Neural crest cell (in vitro differentiated cells): ENCODE data around the gene STRN3. TPM values are rescaled to one million over a fixed set of nuclear protein-coding genes. Genes with fewer than 3 reads are reported as not detected.
"Not testable (repeated sequence)": the region's sequence is repeated elsewhere in the genome, so short reads cannot be mapped to it uniquely, and the experiment has no call there.

Experiments used
- DNase-seq: peaks from one replicate; pipeline ENCODE4 v3.0.0; 2021; ENCODE audit warnings: low read depth, mixed read lengths, low spot score
- H3K27ac Mint-ChIP-seq: one replicate; pipeline ENCODE4 v1.8.0; 2021; ENCODE audit warnings: mild to moderate bottlenecking, mixed read lengths; ENCODE audit not compliant: unreplicated experiment
- H3K27me3 Mint-ChIP-seq: 2 replicates; pipeline ENCODE4 v1.8.0; 2021; ENCODE audit warnings: low read depth, mild to moderate bottlenecking, mixed read lengths
- H3K36me3 Mint-ChIP-seq: 2 replicates; pipeline ENCODE4 v1.8.0; 2021; ENCODE audit warnings: low read depth, mild to moderate bottlenecking, mixed read lengths
- H3K4me1 Mint-ChIP-seq: 2 replicates; pipeline ENCODE4 v1.8.0; 2021; ENCODE audit warnings: mixed read lengths
- H3K4me3 Mint-ChIP-seq: one replicate; pipeline ENCODE4 v1.8.0; 2021; ENCODE audit warnings: mild to moderate bottlenecking, mixed read lengths
- H3K9me3 Mint-ChIP-seq: 2 replicates; pipeline ENCODE4 v1.8.0; 2021; ENCODE audit warnings: mixed read lengths
- total RNA-seq: library from RNA; stranded (reverse); gene quantifications from 2 replicates; pipeline ENCODE4 v1.2.1, GENCODE V29; 2021
- TF ChIP-seq, protein P1 (sequence below): fragments of 200-600 bp; sonication (generic); conservative IDR thresholded peaks from 2 replicates; pipeline ENCODE4 v1.5.0; 2021; ENCODE audit warnings: antibody characterized with exemption, mild to moderate bottlenecking

STRN3 gene
- total RNA-seq, 1 donor from 2014 or later, result 37.8 TPM

DNA sequence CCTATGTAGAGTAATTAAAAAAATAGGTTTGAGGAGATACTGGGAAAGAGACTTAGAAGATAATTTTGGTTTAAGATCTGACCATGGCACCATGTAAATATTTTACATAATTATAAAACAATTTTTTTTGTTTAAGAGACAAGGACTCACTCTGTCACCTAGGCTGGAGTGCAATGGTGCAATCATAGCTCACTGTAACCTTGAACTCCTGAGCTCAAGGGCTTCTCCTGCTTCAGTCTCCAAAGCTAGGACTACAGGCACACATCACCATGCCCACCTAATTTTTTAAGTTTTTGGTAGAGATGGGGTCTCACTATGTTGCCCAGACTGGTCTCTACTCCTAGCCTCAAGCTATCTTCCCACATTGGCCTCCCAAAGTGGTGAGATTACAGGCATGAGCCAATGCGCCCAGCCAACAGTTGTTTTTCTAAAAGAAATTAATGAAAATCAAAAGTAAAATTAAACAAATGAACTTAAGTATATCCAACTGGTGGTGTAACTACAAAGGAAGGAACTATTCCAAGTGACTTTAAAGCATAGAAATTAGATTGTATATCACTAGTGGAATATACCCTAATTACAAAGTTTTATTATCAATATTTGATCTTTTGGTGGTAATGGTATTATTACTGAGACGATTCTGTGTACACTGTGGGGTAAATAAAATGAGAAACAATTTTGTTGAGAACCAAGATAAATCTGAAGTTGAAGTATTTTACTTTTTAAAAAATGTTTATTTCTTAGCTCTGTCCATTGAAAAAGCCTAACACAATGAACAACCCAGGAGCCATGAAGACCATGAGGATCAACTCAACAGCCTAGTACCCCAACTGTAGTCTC is 122.7 kb downstream of the STRN3 start:
- no peak overlapping the region for H3K4me3 Mint-ChIP-seq
- TF ChIP-seq, protein P1, sequence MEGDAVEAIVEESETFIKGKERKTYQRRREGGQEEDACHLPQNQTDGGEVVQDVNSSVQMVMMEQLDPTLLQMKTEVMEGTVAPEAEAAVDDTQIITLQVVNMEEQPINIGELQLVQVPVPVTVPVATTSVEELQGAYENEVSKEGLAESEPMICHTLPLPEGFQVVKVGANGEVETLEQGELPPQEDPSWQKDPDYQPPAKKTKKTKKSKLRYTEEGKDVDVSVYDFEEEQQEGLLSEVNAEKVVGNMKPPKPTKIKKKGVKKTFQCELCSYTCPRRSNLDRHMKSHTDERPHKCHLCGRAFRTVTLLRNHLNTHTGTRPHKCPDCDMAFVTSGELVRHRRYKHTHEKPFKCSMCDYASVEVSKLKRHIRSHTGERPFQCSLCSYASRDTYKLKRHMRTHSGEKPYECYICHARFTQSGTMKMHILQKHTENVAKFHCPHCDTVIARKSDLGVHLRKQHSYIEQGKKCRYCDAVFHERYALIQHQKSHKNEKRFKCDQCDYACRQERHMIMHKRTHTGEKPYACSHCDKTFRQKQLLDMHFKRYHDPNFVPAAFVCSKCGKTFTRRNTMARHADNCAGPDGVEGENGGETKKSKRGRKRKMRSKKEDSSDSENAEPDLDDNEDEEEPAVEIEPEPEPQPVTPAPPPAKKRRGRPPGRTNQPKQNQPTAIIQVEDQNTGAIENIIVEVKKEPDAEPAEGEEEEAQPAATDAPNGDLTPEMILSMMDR, result no peak
- no peaks in the 10 kb centered on the region for H3K9me3 Mint-ChIP-seq
- H3K27ac Mint-ChIP-seq, result no peak overlapping the region
- DNase-seq, result no peak
- peaks cover 18% of the 10 kb centered on the region for H3K36me3 Mint-ChIP-seq
- no peaks in the 10 kb centered on the region for H3K4me1 Mint-ChIP-seq
- H3K27me3 Mint-ChIP-seq, result no peaks in the 10 kb centered on the region

DNA sequence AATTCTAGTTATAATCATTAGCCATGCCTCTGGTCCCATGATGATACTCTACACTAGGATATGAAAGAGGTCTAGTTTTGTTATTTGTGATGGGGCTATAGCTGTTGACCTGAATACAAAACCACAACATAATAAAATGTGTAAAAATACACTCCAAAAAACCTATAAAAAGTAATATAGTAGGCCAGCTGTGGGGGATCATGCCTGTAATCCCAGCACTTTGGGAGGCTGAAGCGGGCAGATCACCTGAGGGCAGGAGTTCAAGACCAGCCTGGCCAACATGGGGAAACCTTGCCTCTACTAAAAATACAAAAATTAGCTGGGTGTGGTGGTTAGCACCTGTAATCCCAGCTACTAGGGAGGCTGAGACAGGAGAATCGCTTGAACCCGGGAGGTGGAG is 129.1 kb downstream of the STRN3 start:
- H3K4me1 Mint-ChIP-seq, DNase-seq, H3K27me3 Mint-ChIP-seq, H3K9me3 Mint-ChIP-seq, H3K27ac Mint-ChIP-seq, H3K4me3 Mint-ChIP-seq: not testable (repeated sequence)
- peaks cover 23% of the 10 kb centered on the region for H3K36me3 Mint-ChIP-seq

DNA sequence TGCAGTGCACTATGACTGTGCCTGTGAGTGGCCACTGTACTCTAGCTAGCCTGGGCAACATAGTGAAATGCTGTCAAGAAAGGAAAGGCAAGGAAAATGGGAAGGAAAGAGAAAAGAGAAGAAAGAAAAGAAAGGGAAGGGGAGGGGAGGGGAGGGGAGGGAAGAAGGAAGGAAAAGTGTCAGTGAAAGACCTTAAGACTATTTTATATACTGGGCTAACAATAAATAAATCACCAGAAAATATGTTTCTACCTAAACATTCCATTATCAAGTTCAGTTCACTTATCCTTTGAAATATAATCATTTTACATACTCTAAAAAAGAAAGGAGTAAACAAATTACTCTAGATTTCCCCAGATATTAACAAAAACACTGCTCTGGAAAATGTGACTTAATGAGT is 129.7 kb downstream of the STRN3 start:
- H3K4me3 Mint-ChIP-seq, result no peak overlapping the region
- H3K4me1 Mint-ChIP-seq, result no peaks in the 10 kb centered on the region
- no peak for DNase-seq
- H3K36me3 Mint-ChIP-seq, result peaks cover 20% of the 10 kb centered on the region
- H3K9me3 Mint-ChIP-seq, result no peaks in the 10 kb centered on the region
- no peaks in the 10 kb centered on the region for H3K27me3 Mint-ChIP-seq
- peak overlapping the region; percentile 74 for H3K27ac Mint-ChIP-seq
- TF ChIP-seq, protein P1, result no peak

DNA sequence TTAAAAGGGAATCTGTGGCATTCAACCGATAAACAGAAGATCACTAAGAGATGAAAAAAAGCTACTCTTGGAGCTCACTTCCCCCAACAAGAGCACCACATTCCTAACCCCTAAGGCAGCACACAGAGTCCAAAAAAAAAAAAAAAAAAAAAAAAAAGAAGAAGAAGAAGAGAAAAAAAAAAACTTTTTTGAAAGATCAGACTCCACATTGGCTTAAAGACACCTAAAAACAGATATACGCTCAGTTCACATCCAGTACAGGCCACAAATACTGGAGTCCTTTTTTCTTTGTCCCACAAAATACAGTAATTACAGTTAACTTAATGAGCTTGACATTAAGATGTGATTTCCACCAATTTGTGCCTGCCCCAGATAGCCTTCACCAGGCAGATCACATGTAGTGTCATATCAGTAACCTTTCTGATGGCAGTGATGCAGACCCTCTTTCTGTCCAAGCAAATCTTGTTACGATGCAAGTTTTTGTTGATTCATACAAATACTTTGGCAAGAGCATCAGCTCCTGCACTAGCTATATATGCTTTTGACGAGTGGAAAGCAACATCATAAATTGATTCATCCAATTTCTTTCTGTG is 131.2 kb downstream of the STRN3 start:
- Mint-ChIP-seq H3K9me3 (no peaks in the 10 kb centered on the region), H3K27me3 (no peaks in the 10 kb centered on the region), H3K36me3 (peaks cover 18% of the 10 kb centered on the region), H3K4me1 (no peaks in the 10 kb centered on the region), H3K27ac (no peak overlapping the region), H3K4me3 (no peak overlapping the region)
- TF ChIP-seq, protein P1, result no peak
- DNase-seq, result no peak

DNA sequence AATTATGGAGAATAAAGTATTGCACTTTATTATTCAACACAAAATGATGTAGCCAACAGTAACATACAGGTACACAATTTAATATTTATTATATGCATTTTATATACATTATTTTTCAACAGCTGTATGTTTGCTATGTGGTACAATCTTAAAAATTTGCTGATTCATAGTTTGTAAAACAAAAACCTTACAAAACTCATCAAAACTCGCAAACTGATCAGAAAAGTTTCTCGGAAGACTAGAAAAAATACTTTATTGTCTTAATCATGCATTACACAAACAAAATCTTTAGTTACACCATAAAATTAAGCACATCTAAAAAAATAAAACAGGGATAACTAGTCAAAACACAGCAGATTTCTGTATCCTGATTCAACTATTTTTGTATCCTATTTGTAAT is 132.4 kb downstream of the STRN3 start:
- DNase-seq, result no peak
- TF ChIP-seq, protein P1, result no peak
- Mint-ChIP-seq H3K36me3 (peaks cover 13% of the 10 kb centered on the region), H3K4me1 (no peaks in the 10 kb centered on the region), H3K9me3 (no peaks in the 10 kb centered on the region), H3K27me3 (no peaks in the 10 kb centered on the region), H3K4me3 (no peak overlapping the region), H3K27ac (no peak overlapping the region)

DNA sequence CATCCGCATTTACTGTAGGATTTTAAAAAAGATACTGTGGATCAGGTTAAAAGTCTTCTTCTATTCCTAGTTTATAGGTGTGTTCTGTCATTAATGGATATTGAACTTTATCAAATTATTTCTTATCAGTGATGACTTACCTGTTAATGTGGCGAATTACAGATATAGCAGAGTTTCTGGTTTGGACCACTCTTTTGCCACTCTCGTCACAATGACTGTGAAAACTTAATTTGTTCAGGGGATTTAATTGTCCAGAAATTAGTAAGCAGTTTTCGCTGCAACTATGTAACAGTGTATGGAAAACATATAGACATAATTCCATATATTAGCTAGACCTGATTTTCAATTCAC is 137.0 kb downstream of the STRN3 start:
- H3K9me3 Mint-ChIP-seq, result no peaks in the 10 kb centered on the region
- H3K27me3 Mint-ChIP-seq, result no peaks in the 10 kb centered on the region
- TF ChIP-seq, protein P1, result no peak
- H3K27ac Mint-ChIP-seq, result no peak overlapping the region
- DNase-seq, result no peak
- peaks cover 3% of the 10 kb centered on the region for H3K4me1 Mint-ChIP-seq
- peaks cover 6% of the 10 kb centered on the region for H3K36me3 Mint-ChIP-seq
- H3K4me3 Mint-ChIP-seq, result no peak overlapping the region
